NCI-H1694 treated with DMSO at 0.1 percent for 48 hours (cell line): ENCODE measurements around the gene TP53RK.

ENCODE experiments used
- DNase-seq: peaks from one replicate; lab custom pipeline; 2025; lab: John Stamatoyannopoulos, UW

The TP53RK gene

DNA sequence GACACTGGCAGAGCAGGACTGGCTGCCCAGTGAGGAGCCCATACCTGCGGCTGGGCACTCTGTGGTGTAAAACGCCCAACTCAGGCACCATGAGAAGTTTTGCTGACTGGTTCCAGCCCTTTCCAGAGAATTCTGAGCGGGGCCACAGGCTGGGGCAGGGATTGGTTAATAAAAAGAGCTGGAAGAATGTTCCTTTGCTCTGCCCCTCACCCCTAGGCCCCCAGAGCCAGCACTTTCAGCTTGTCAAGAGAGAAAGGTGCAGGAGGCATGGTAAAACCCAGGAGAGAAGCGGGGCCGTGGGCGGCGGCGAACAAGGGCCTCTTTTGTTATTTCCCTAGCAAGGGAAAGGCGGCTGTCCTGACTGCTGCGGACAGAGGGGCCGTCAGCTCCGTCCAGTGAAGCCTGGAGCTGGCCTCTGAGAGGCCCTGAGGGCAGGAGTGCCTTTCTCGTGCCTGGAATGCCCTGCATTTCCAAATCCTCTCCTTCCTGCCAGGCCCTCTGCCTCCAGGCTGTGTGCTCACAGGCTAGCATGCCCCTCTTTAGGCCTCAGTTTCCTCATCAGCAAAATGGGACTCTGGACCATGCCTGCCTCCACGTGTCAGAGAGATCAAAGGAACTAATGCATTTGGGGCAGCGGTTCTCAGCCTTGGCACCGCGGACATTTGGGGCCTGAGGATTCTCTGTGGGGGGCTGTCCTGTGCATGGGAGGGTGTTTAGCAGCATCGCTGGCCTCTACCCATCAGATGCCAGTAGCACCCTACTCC is 50.9 kb downstream of the TP53RK start:
- no peak for DNase-seq

DNA sequence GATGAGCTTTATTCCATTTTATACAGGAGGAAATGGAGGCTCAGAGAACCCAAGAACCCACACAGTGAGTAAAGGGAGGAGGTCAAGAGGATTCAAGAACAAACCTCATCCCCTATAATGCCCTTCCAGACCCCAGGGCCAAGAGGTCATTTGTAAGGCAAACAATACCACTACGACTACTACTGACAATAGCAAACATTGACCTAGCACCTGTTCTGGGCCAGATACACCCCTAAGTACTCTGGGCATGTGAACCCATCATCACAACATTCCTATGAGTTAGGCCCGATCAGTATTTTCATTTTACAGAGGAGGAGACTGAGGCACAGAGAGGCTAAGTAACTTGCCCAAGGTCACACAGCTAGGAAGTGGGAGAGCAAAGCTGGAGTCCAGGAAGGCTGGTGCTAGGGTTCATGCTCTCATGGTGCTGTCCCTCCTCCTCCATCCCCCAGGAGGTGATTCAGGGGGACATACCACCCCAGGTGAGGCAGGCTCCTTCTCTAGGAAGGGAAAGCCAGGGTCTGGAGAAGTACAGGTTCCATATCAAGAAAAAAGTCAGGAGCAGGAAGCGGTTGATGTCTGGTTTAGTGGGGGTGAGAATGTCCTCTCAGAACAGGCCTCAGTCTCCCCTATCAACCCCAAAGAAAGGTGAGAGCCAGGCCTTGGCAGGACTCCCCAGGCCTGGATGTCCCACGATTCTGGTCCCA is 51.7 kb downstream of the TP53RK start:
- no peak for DNase-seq

DNA sequence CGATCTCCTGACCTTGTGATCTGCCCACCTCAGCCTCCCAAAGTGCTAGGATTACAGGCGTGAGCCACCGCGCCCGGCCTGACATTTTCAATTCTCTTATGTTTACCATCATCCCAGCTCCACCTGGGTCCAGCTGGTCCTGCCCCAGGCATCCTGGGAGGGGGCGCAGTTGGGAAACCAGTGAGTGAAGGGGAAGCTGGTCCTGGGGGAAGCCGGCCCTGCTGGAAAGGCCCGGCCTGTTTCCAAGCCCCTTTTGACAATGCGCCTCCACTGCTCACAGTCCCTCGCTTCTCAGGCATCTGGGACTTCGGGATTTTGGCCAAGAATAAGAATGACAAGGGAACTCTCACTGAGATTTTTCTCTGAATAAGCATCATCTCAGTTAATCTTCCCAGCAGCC is 52.2 kb downstream of the TP53RK start:
- no peak for DNase-seq

DNA sequence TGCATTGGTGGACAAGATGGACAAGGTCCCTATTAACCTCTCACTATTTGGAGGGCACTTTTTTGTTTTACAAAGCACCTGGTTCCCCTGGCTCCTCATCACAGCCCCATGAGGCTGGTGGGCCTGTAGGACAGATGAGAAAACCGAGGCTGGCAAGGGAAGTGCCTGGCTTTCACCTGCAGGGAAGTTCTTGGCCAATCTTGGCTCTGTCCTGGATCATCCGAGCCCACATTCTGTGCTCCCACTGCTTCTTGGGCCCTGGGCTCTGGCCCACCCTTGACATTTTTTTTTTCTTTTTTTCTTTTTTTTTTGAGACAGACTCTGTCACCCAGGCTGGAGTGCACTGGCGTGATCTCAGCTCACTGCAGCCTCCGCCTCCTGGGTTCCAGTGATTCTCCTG is 52.7 kb downstream of the TP53RK start:
- DNase-seq: no peak

DNA sequence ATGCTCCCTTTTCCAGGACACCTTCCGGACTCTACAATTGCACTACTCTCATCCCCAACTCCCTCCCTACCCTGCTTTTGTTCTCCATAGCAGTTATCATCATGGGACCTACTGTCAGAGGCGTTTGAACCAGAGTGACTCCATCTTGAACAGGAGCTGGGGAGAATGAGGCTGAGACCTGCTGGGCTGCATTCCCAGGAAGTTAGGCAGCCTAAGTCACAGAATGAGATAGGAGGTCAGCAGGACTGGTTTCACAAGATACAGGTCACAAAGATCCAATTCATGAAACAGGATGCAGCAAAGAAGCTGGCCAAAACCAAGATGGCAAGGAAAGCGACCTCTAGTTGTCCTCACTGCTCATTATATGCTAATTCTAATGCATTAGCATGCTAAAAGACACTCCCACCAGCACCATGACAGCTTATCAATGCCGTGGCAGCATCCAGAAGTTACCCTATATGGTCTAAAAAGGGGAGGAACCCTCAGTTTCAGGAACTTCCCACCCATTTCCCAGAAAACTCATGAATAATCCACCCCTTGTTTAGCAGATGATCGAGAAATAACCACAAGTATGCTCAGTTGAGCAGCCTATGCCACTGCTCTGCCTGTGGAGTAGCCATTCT is 53.6 kb downstream of the TP53RK start:
- DNase-seq: no peak

DNA sequence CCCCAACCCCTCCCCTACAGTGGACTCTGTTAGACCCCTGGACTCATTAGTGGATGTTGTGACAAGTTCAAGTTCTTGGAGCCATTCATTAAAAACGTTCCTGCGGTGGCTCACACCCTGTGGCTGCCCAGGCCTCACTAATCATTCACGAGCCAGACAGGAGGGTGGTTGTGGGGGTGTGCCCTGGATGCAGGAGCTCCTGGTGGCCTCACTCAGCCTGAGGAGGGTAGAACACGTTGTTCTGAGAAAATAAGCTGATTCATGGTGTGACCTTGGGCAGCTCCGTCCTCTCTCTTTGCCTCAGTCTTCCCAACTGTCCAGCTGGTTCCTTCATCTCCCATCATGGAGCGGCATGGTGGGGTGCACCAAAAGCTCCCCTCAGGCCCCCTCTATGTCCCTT is 54.7 kb downstream of the TP53RK start:
- no peak for DNase-seq
